Omental fat pad (tissue), 4 donors: ENCODE data around the gene EPAS1. TPM values are rescaled to one million over a fixed set of nuclear protein-coding genes. Genes with fewer than 3 reads are reported as not detected.

Experiments used
- ATAC-seq: fragments of 150-250 bp; one replicate; pipeline ENCODE4 v1.9.1; 2016; ENCODE audit warnings: mild to moderate bottlenecking, moderate library complexity; ENCODE audit not compliant: low FRiP score
- DNase-seq: peaks from one replicate; pipeline ENCODE4 v3.0.0-alpha.2; 2019; ENCODE audit warnings: low spot score
- CTCF ChIP-seq, 3 donors: fragments of 450-650 bp; IDR thresholded peaks; one replicate each; pipeline ENCODE4 v1.5.1; 2016 to 2017; ENCODE audit warnings: antibody characterized with exemption in 3 of 3, mild to moderate bottlenecking in 3 of 3, moderate library complexity in 2 of 3
- total RNA-seq, 4 donors: library from RNA; depleted of rRNA; stranded (reverse); fragments of >200 nt; gene quantifications; one replicate each; pipeline ENCODE4 v1.1.0, GENCODE V29; 2016

EPAS1 gene
- total RNA-seq, 4 donors from 2014 or later = 292 to 980 (median 435) TPM

GRCh38 chr2:46380038-46380940, 83.1 kb downstream of the EPAS1 start:
- TF ChIP-seq CTCF (IDR thresholded peaks at IDR 0.05) = no peak
- DNase-seq (no peak), ATAC-seq (no peak)

GRCh38 chr2:46381263-46381849, 84.1 kb downstream of the EPAS1 start:
- DNase-seq (no peak), ATAC-seq (no peak)
- TF ChIP-seq CTCF (IDR thresholded peaks at IDR 0.05) = no peak

GRCh38 chr2:46381871-46382270, 84.7 kb downstream of the EPAS1 start:
- no peak for TF ChIP-seq CTCF (IDR thresholded peaks at IDR 0.05)

GRCh38 chr2:46382331-46383112, 85.3 kb downstream of the EPAS1 start:
- no peak for DNase-seq
- no peak for TF ChIP-seq CTCF (IDR thresholded peaks at IDR 0.05)
- ATAC-seq = no peak

More at GRCh38 chr2:46381871-46382270, 84.7 kb downstream of the EPAS1 start:
- DNase-seq = no peak
- ATAC-seq = no peak

GRCh38 chr2:46383113-46383395, 85.8 kb downstream of the EPAS1 start:
- no peak for ATAC-seq
- TF ChIP-seq CTCF (IDR thresholded peaks at IDR 0.05) = no peak
- DNase-seq = no peak

GRCh38 chr2:46383784-46384456, 86.7 kb downstream of the EPAS1 start:
- ATAC-seq = no peak
- no peak for DNase-seq
- TF ChIP-seq CTCF (IDR thresholded peaks at IDR 0.05) = no peak
